Esophagus muscularis mucosa (tissue), 4 donors: ENCODE results near the gene SLC17A7. TPM values are rescaled to one million over a fixed set of nuclear protein-coding genes. Genes with fewer than 3 reads are reported as not detected.

Source experiments
- DNase-seq: peaks from one replicate; pipeline ENCODE4 v3.0.0-alpha.2; 2017; ENCODE audit errors: extremely low spot score
- H3K27ac ChIP-seq, 4 donors: fragments of 200-600 bp; sonication (generic); replicated peaks in 1 of 4; 1 replicate in 3 of 4; 2 replicates in 1 of 4; pipeline ENCODE4 v1.5.1; 2016 to 2019; ENCODE audit warnings: mild to moderate bottlenecking in 1 of 4
- H3K27me3 ChIP-seq, 4 donors: fragments of 200-600 bp; sonication (generic); one replicate each; pipeline versions ENCODE4 v1.5.1 to v1.6.0; 2016 to 2019
- H3K36me3 ChIP-seq, 4 donors: fragments of 200-600 bp; sonication (generic); one replicate each; pipeline ENCODE4 v1.5.1; 2016 to 2019
- H3K4me1 ChIP-seq, 4 donors: fragments of 200-600 bp; sonication (generic); one replicate each; pipeline ENCODE4 v1.5.1; 2016 to 2019
- H3K4me3 ChIP-seq, 4 donors: fragments of 200-600 bp; sonication (generic); 1 replicate in 2 of 4; 2 replicates in 2 of 4; pipeline ENCODE4 v1.5.1; 2016 to 2019; ENCODE audit warnings: mild to moderate bottlenecking in 4 of 4, moderate library complexity in 1 of 4
- H3K9me3 ChIP-seq, 4 donors: fragments of 200-600 bp; sonication (generic); 1 replicate in 3 of 4; 2 replicates in 1 of 4; pipeline ENCODE4 v1.5.1; 2016 to 2019
- CTCF ChIP-seq, 3 experiments: fragments of 200-600 bp in 2 of 3; fragments of 450-650 bp in 1 of 3; sonication (generic) in 2 of 3; IDR thresholded peaks; one replicate each; pipeline ENCODE4 v1.5.1; 2017 to 2019; ENCODE audit warnings: antibody characterized with exemption in 3 of 3, mild to moderate bottlenecking in 2 of 3, moderate library complexity in 1 of 3
- EP300 ChIP-seq: sonication (generic); formaldehyde crosslinking; IDR thresholded peaks from one replicate; pipeline ENCODE4 v1.6.1; 2017; ENCODE audit warnings: antibody characterized with exemption
- POLR2A ChIP-seq: fragments of 450-650 bp; IDR thresholded peaks from one replicate; pipeline ENCODE4 v1.6.1; 2017; ENCODE audit warnings: antibody characterized with exemption, moderate library complexity, mild to moderate bottlenecking, low read depth
- POLR2AphosphoS5 ChIP-seq, 2 donors: sonication (generic); formaldehyde crosslinking; IDR thresholded peaks; one replicate each; pipeline ENCODE4 v1.6.1; 2017; ENCODE audit warnings: antibody characterized with exemption in 2 of 2
- WGBS: methylation state at CpG from one replicate; pipeline ENCODE4 v1.1.5; 2018; 5-methylcytosine and 5-hydroxymethylcytosine counted together
- intact Hi-C: fragments of 100-400 bp; cut with DNase I; formaldehyde crosslinking; loops from one replicate; pipeline ENCODE4 v1.15.1; 2023
- total RNA-seq, 4 donors: library from RNA; depleted of rRNA; stranded (reverse); fragments of >200 nt; gene quantifications; one replicate each; pipeline versions ENCODE4 v1.1.0 to v1.2.1, GENCODE V29; 2016

Gene SLC17A7
- total RNA-seq, 4 donors from 2014 or later: 0.83 to 5.2 (median 1.3) TPM

GRCh38 chr19:49422407-49423070, 18.8 kb downstream of the SLC17A7 start:
- no peaks in the 10 kb centered on the region for H3K9me3 ChIP-seq
- peak overlapping the region; percentile 26 to 38 (median 29) for H3K4me3 ChIP-seq
- intact Hi-C loops: no loop called here
- 5% methylated on average over 26 of the region's 58 CpGs for WGBS
- H3K4me1 ChIP-seq: peaks cover 23 to 40% (median 32%) of the 10 kb centered on the region in 4 donors
- no peaks in the 10 kb centered on the region for H3K36me3 ChIP-seq
- no peak overlapping the region for H3K27ac ChIP-seq
- DNase-seq: no peak
- peaks cover 0 to 99% (median 72%) of the 10 kb centered on the region in 4 donors for H3K27me3 ChIP-seq
- TF ChIP-seq CTCF (IDR thresholded peaks at IDR 0.05) (peak in 2 of 3 experiments; percentile 22 to 41), POLR2AphosphoS5 (IDR thresholded peaks at IDR 0.05) (no peak), POLR2A (no peak), EP300 (no peak)

- no peaks in the 10 kb centered on the region for H3K36me3 ChIP-seq
- peaks cover 23 to 37% (median 32%) of the 10 kb centered on the region in 4 donors for H3K4me1 ChIP-seq
- no peak overlapping the region for H3K27ac ChIP-seq
- H3K9me3 ChIP-seq: no peaks in the 10 kb centered on the region
- DNase-seq: no peak
- TF ChIP-seq POLR2A: no peak
- TF ChIP-seq POLR2AphosphoS5 (IDR thresholded peaks at IDR 0.05): no peak
- TF ChIP-seq EP300: no peak
- no peak for TF ChIP-seq CTCF (IDR thresholded peaks at IDR 0.05)
- peak overlapping the region in 1 of 4 donors; percentile 26 for H3K4me3 ChIP-seq
- 23% methylated on average over 3 of the region's 3 CpGs for WGBS
- intact Hi-C loops: no loop called here
- peaks cover 0 to 99% (median 68%) of the 10 kb centered on the region in 4 donors for H3K27me3 ChIP-seq
Observed at GRCh38 chr19:49421878-49422202, 19.5 kb downstream of the SLC17A7 start.

- intact Hi-C loops: no loop called here
- H3K4me3 ChIP-seq: peak overlapping the region; percentile 5 to 42 (median 19)
- no peak for TF ChIP-seq CTCF (IDR thresholded peaks at IDR 0.05)
- TF ChIP-seq POLR2AphosphoS5 (IDR thresholded peaks at IDR 0.05): no peak
- TF ChIP-seq POLR2A: no peak
- no peak for TF ChIP-seq EP300
- 10% methylated on average over 36 of the region's 48 CpGs for WGBS
- DNase-seq: no peak
- peaks cover 23 to 36% (median 31%) of the 10 kb centered on the region in 4 donors for H3K4me1 ChIP-seq
- no peaks in the 10 kb centered on the region for H3K36me3 ChIP-seq
- H3K27me3 ChIP-seq: peaks cover 0 to 99% (median 63%) of the 10 kb centered on the region in 4 donors
- no peak overlapping the region for H3K27ac ChIP-seq
- no peaks in the 10 kb centered on the region for H3K9me3 ChIP-seq
Observed at GRCh38 chr19:49421039-49421877, 20.1 kb downstream of the SLC17A7 start.

- no peaks in the 10 kb centered on the region for H3K9me3 ChIP-seq
- H3K27me3 ChIP-seq: peaks cover 0 to 99% (median 53%) of the 10 kb centered on the region in 4 donors
- no peak for TF ChIP-seq EP300
- TF ChIP-seq POLR2A: no peak
- no peak for TF ChIP-seq CTCF (IDR thresholded peaks at IDR 0.05)
- no peak for TF ChIP-seq POLR2AphosphoS5 (IDR thresholded peaks at IDR 0.05)
- intact Hi-C loops: no loop called here
- peaks cover 23 to 32% (median 28%) of the 10 kb centered on the region in 4 donors for H3K4me1 ChIP-seq
- H3K4me3 ChIP-seq: no peak overlapping the region
- 71% methylated on average over 2 of the region's 2 CpGs for WGBS
- DNase-seq: no peak
- H3K36me3 ChIP-seq: no peaks in the 10 kb centered on the region
- no peak overlapping the region for H3K27ac ChIP-seq
Observed at GRCh38 chr19:49420227-49420626, 21.1 kb downstream of the SLC17A7 start.
